EL (cell line): ENCODE measurements around the gene COX7B.

ENCODE experiments used
- DNase-seq: peaks from one replicate; pipeline ENCODE4 v3.0.0-alpha.2; 2016

COX7B gene

DNA sequence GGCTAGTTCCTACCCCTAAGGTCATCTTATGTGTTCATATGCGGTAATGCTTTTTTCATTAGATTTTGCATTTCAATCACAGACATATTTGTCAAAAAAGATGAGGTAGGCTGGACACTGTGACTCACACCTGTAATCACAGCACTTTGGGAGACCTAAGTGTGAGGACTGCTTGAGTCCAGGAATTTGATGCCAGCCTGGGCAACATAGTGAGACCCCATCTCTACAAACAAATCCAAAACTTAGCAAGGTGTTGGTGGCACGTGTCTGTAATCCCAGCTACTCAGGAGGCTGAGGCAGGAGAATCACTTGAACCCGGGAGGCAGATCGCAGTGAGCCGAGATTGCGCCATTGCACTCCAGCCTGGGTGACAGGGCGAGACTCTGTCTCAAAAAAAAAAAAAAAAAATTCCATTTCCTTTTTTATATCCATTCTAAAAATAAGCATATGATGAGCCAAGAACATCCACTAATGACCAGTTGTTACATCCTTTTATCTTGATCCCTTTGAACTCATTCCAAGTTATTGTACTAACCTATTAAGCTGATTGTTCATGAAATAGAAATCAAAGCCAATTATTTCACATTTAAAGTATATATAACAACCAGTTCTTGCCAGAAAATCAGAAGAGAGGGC, 46.8 kb downstream of the COX7B start:
- no peak for DNase-seq

DNA sequence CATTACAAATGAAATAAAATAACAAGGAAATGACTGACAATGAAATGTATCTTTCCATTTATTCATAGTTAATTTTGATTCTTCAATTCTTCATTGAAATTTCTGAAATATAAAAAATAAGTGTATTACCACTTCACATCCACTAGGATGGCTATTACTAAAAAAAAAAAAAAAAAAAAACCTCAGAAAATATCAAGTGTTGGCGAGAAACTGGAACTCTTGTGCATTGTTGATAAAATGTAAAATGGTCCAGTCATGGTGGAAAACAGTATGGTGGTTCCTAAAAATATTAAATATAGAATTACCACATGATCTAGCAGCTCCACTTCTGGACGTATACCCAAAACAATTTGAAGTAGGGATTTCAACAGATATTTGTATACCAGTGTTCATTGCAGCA, 47.3 kb downstream of the COX7B start:
- DNase-seq, result no peak

DNA sequence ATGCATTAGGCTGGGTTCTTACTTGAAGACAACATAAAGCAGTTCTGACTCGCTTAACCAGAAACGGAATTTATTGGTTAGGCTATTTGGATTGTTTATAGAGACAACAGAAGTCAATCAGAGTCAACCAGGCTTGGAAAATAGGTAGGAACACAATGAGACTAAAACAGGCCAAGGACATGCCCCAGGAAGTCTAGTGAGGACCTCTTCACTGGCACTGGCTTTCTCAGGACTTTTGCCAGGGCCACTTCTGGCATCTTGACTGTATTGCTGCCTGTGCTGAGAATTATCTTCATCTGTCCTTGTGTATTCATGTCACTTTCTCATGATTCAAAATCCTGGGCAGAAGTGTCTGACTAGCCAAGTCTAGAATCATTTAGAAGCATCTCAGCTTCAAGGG, 50.6 kb downstream of the COX7B start:
- no peak for DNase-seq

DNA sequence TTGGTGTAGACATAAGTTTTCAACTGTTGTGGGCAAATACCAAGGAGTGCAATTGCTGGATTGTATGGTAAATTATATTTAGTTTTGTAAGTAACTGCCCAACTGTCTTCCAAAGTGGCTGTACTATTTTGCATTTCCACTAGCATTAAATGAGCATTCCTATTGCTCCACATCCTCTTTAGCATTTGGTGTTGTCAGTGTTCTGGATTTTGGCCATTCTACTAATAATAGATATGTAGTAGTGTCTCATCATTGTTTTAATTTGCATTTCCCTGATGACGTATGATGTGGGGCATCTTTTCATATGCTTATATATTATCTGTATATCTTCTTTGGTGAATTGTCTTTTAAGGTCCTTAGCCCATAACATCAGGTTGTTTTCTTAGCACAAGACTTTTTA, 52.9 kb downstream of the COX7B start:
- no peak for DNase-seq

DNA sequence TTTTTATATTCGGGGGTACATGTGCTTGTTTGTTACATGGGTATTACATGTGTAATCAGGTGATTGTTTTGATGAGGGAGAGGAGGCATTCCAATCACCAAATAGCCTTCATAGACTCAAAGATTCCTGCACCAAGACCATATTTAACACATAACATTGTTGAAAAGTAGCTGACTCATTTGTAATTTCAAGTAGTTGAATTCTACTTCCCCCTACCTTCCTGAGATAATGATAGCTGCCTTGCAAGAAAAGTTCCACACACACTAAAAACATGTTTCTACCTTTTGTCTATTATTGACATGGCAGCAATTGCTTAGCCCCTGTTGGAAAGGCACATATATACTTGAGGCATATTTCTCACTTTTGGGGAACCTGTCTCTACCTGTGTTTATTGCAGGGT, 54.0 kb downstream of the COX7B start:
- no peak for DNase-seq

DNA sequence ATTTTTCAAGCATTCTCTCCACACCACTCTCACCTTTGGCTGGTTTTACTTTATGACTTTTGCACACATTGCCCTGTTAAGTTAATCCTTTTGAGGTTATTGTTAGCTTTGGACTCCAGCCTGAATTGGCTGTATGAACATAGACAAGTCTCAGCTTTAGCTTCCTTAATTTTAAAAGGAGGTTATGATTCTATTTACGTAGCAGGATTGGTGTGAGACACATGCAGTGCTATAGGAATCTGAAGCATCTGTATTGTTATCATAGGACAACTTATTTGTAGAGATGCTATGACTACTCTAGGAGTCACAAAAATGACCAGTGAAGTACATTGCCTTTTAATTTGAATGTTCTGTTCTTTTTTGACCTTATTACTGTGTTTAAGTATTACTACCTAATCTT, 54.4 kb downstream of the COX7B start:
- peak; percentile 7 for DNase-seq
